ENCODE measurements around the gene PPFIA4.

The PPFIA4 gene

DNA sequence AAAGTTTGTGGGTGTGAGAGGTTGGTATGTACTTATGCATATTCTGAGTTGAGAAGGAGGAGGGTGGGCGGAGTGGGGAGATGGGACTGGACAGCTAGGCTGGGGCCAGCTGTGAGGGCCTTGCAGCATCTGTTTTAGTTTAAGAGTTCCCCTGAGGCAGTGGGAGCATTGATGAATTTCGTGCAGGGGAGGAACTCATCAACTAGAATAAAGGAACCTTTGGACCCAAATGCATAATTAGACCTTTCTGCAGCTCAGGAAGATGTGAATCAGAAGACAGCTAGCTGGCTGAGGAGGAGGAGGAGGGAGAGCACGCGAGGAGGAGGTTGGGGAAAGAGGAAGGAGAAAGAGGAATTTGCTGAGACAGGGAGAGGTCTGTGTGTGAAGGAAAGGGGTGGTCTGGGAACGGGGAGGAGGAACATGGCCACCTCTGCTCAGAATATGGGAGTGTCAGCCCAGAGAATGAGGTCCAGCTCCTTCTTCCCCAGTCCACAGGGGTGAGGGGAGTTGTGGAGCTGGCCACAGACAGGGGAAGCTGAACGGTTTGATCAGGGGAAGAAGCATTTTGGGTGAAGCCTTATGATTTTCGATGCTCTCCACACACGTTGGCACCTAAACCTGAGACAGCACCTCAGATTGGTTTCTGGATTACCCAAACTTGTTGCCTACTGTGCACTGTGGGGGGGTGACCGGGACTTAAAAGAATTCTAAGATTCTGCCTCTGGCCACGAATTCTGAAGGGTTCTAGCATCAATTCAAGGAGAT, 31.8 kb downstream of the PPFIA4 start:
- DNase-seq (ENCODE audit: low read depth in 2 of 2) = no peak

- DNase-seq (ENCODE audit: low read depth in 2 of 2) = no peak
Measured at GRCh38 chr1:203058676-203058935, 32.3 kb downstream of the PPFIA4 start.

DNA sequence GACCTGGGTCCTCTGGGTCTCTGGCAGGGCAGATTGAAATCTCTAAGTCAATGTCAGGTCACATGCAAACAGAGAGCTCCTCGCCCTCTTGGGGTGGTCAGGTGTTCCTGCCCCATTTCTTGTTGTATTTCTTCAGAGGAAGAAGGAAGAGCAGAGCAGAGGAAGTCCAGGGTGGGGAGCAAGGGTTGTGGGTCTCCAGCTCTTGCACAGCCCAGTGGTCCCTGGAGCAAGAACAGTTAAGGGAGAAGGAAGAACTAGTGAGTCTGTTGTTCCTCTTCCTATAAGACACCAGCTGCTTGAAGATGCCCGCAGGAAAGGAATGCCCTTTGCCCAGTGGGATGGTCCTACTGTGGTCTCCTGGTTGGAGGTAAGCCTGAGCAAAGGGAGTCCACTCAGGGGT, 33.2 kb downstream of the PPFIA4 start:
- DNase-seq (ENCODE audit: low read depth in 2 of 2) = no peak

GRCh38 chr1:203060115-203060514, 33.8 kb downstream of the PPFIA4 start:
- DNase-seq (ENCODE audit: low read depth in 2 of 2) = no peak

- no peak for DNase-seq (ENCODE audit: low read depth in 2 of 2)
Measured at GRCh38 chr1:203063287-203063686, 37.0 kb downstream of the PPFIA4 start.

- DNase-seq (ENCODE audit: low read depth in 2 of 2) = no peak
Measured at GRCh38 chr1:203065191-203065590, 38.9 kb downstream of the PPFIA4 start.

GRCh38 chr1:203065986-203066385, 39.7 kb downstream of the PPFIA4 start:
- DNase-seq (ENCODE audit: low read depth in 2 of 2) = no peak

DNA sequence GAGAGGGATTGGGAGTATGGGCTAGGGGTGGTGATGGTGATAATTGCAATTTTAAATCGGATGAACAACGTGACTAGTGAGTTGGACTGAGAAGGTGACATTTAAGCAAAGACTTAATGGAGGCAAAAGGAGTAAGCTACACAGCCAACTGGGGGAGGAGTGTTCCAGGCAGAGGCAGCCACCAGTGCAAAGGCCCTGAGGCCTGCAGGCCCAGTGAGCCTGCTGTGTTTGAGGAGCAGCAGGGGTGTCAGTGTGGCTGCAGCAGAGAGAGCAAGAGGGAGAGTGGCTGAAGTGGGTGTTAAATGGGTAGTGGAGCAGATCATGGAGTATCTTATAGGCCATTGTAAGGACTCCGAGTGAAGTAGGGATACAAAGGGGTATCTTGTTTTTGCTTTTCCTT, 40.7 kb downstream of the PPFIA4 start:
- DNase-seq (ENCODE audit: low read depth in 2 of 2) = no peak

- DNase-seq (ENCODE audit: low read depth in 2 of 2) = no peak
Measured at GRCh38 chr1:203069030-203069747, 42.9 kb downstream of the PPFIA4 start.

DNA sequence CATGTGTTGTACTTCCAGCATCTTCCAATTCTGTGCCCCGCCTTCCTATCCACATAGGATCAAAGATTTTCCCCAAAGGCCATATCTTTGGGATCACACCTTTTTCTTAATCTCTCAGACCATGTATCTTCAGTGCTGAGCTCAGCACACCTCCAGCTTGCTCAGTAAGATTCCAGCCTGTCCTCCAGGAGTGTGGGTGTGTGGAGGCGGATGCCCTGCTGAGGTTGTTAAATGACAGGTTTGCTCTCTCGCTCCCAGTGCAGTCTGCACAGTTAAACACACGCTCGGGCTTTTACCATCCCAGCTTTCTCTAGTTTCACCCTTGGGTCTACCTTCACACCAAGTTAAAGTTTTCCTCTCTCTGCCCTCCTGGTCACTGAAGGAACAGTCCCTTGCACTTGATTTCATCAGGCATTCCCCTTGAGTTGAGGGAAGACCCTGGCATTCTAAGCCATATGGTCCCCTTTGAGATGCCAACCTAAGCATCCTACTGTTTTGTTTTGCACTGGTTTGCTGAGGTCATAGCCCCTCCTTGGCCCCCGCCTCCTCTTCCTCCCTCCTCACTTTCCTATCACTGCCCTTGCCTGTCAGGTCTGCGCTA, 45.8 kb downstream of the PPFIA4 start:
- DNase-seq (ENCODE audit: low read depth in 2 of 2) = no peak

DNA sequence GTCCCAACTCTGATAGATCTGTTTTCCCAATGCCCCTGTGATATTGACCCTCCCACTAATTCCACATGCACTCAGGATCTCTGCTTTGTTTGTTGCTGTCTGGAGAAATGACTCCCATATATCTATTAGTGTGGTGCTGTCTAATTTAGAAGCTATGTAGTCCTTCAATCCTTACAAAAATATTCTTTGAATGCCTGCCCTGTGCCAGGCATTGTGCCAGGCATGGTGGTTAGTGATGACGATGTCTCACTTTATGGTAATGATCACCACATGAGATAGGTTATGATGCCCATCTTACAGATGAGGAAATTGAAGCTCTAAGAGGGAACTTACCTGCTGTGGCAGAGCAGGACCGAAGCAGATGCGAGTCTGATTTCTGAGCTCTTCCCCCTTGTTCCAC, 46.6 kb downstream of the PPFIA4 start:
- no peak for DNase-seq (ENCODE audit: low read depth in 2 of 2)

DNA sequence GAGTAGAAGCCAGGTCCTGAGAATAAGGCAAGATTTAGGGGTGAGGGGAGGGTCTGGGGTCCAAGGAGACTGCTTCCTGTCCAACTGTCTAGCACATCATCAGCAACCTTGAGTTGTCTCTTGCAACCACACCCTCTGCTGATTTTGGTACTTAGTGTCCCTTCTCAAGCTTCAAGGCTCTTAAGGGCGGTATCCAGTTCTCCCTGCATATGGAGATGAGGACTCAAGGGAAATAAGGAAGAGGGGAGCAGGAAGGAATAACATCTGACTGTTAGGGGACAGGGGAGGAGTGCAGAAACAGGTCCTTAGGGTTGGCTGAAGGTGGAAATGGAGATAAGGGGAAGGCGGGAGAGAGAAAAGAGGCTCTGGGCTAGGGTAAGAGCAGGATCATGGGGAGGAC, 47.2 kb downstream of the PPFIA4 start:
- no peak for DNase-seq (ENCODE audit: low read depth in 2 of 2)

- no peak for DNase-seq (ENCODE audit: low read depth in 2 of 2)
Measured at GRCh38 chr1:203074610-203075009, 48.3 kb downstream of the PPFIA4 start.

DNA sequence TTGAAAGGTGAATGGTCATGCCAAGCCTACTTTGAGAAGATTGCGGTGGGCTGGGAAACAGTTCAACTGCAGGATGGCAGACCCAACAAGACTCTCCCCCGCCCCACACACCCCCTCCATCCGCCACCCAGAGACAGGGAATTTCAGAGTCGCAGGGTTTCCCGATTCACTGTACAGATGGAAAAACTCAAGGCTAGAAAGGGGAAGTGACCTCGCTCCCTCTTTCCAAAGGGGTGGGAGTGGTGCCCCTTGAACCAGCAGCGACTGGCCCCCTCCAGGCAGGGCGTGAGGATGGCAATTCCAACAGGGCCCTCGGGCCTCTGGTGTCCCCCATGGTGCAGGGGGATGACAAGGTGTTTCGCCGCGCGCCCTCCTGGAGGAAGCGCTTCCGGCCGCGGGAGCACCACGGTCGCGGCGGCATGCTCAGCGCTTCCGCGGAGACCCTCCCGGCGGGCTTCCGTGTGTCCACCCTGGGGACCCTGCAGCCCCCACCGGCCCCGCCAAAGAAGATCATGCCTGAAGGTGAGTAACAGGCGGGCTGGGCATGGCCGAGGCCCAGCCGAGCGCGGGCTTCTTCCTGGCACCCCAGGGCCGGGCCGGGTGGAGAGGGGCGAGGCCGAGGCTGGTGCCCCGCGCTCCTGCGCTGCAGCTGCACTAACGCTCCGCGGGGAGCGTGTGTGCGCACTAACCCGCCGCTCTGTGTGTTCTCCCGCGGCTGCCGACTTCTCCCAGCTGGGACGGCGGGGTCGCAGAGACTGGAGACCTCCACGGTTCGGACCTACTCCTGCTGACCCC, 49.1 kb downstream of the PPFIA4 start:
- no peak for DNase-seq (ENCODE audit: low read depth in 2 of 2)

GRCh38 chr1:203076031-203076511, 49.8 kb downstream of the PPFIA4 start:
- DNase-seq (ENCODE audit: low read depth in 2 of 2) = no peak

DNA sequence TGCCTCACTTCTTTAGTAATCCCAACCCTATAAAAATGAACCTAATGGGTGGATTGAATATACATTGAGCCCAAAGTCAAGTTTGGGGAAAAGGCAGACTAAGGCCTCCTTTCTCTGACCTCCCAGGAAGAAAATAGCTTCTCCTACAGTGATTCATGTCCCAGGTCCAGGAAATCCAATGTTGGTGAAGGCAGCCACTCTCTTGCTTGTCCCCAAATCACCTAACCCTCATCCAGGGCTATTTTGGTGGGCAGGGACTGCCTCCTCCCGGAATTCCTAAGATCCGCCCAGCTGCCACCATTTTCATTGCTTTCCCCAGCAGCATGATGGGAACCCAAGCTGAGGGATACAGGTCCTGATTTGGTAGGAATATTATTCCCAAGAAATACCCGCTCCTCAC, 51.1 kb downstream of the PPFIA4 start:
- DNase-seq (ENCODE audit: low read depth in 2 of 2) = no peak

- DNase-seq (ENCODE audit: low read depth in 2 of 2) = no peak
Measured at GRCh38 chr1:203077956-203078355, 51.7 kb downstream of the PPFIA4 start.

DNA sequence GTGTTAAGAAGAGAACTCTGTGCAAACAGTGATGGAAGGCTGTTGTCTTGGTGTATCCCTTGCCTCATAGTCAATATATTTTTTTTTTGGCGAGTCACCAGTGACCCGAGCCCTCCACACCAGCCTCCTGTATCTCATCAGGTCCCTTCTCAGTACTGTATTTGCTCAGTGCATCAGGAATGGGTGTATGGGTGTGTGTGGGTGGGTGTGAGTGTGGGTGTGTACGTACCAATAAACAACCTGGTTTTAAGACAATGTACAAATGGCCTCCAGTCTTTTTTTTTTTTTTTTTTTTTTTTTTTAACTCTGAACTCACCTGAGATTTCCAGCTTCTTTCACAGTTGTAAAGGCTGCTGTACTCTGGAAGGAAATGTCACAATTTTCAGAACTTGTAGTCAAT, 52.2 kb downstream of the PPFIA4 start:
- DNase-seq (ENCODE audit: low read depth in 2 of 2) = no peak

DNA sequence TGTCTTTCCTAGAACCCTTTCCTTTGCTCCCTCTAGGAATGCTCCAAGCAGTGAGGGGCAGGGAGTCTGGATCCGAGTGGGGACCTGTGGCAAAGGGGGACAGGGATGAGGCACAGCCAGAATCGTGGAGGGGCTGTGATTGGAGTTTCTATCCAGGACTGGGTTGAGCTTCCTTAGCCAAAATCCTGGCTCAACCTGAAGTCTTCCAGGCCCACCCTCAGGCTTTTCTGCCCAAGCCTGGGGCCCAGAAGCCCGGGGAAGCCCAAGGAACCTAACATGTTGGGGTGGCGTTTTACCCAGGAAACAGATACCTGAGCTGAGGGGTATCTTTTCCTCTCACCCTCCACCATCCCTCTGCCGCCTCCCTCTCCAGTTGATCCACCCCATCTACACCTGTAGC, 54.2 kb downstream of the PPFIA4 start:
- DNase-seq (ENCODE audit: low read depth in 2 of 2) = no peak

DNA sequence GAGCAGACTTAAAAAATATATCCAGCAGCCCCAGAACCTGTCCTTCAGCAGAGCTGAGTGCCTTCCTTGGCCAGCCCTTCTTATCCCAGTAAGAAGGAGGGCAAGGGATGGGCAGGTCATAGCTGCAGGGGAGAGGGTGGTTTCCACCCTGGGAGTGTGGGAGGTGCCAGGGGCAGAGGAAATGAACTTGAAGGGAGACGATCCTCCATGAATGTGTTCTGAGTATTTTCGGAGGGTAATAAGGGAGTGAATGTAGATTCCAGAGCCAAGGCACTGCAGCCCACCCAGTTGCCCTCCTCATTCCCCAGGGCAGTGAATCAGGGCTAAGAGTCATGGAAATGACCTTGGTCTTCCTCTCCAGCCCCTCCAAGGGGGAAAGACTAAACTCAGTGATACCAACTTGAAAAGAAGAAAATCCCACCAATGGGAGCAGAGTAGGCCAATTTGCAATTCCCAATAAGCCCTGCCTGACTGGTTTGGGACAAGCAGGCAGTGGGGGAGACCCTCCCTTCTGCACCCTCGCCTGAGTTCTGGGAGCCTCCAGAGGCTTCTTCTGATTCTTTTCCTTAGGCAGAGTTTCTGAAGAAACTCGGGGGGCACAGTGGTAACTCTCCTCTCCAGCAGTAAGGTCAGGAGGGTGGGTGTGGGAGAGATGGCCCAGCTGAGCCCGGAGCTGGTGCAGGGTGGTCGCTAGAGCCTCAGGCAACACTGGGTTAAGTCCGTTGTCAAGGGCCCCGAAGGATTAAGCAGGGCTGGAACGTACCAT, 55.4 kb downstream of the PPFIA4 start:
- no peak for DNase-seq (ENCODE audit: low read depth in 2 of 2)

DNA sequence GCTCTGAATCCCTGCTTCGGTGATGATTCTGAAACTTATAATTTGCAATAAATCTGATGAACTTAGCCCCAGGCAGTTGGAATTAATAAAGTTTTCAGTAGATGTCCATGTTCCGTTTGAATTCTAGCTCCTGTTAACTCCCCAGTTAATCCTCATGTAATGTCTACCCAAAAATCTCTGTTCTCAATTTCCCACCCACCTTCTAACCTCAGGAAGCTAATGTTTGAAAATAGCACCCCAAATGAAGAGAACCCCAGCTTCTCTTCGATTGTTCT, 55.9 kb downstream of the PPFIA4 start:
- DNase-seq (ENCODE audit: low read depth in 2 of 2) = no peak
